HFFc6 (cell line): ENCODE results near the gene MRPS18A. TPM values are rescaled to one million over a fixed set of nuclear protein-coding genes. Genes with fewer than 3 reads are reported as not detected.
A peak's percentile ranks its signal among the peaks of the same experiment; 100 is the strongest.
"Not testable (repeated sequence)": the region's sequence is repeated elsewhere in the genome, so short reads cannot be mapped to it uniquely, and the experiment has no call there.

ENCODE experiments used
- DNase-seq: peaks from one replicate; pipeline ENCODE4 v3.0.0-alpha.2; 2018
- H3K27ac Mint-ChIP-seq: 2 replicates; pipeline ENCODE4 v1.8.0; 2020; ENCODE audit warnings: mild to moderate bottlenecking, mixed read lengths
- H3K27me3 Mint-ChIP-seq: 2 replicates; pipeline ENCODE4 v1.8.0; 2021; ENCODE audit warnings: mild to moderate bottlenecking, moderate library complexity, mixed read lengths; ENCODE audit not compliant: insufficient read depth
- H3K36me3 Mint-ChIP-seq: 2 replicates; pipeline ENCODE4 v1.8.0; 2021; ENCODE audit warnings: low read depth, mixed read lengths
- H3K4me1 Mint-ChIP-seq: 2 replicates; pipeline ENCODE4 v1.8.0; 2020; ENCODE audit warnings: low read depth, mixed read lengths
- H3K4me3 Mint-ChIP-seq: 2 replicates; pipeline ENCODE4 v1.8.0; 2020; ENCODE audit warnings: mild to moderate bottlenecking, moderate library complexity, mixed read lengths
- H3K9me3 Mint-ChIP-seq: 2 replicates; pipeline ENCODE4 v1.8.0; 2020; ENCODE audit warnings: mild to moderate bottlenecking, mixed read lengths
- total RNA-seq, 6 experiments: library from RNA; stranded (reverse); fragmentation: NEBNext Ultra II Directional; extraction: Animal tissue kit (Norgen Biotek cat#: 25700); gene quantifications; 2 replicates in 1 of 6; 3 replicates in 5 of 6; pipeline ENCODE4 v1.2.3, GENCODE V29; 2021
- TF ChIP-seq, protein P1 (sequence below): fragments of 200-600 bp; sonication (generic); IDR thresholded peaks from 2 replicates; pipeline ENCODE4 v1.5.0; 2021; ENCODE audit warnings: antibody characterized with exemption, mild to moderate bottlenecking

The MRPS18A gene
- total RNA-seq, 6 experiments from 2014 or later: 34.3 to 42.8 (median 38.3) TPM

DNA sequence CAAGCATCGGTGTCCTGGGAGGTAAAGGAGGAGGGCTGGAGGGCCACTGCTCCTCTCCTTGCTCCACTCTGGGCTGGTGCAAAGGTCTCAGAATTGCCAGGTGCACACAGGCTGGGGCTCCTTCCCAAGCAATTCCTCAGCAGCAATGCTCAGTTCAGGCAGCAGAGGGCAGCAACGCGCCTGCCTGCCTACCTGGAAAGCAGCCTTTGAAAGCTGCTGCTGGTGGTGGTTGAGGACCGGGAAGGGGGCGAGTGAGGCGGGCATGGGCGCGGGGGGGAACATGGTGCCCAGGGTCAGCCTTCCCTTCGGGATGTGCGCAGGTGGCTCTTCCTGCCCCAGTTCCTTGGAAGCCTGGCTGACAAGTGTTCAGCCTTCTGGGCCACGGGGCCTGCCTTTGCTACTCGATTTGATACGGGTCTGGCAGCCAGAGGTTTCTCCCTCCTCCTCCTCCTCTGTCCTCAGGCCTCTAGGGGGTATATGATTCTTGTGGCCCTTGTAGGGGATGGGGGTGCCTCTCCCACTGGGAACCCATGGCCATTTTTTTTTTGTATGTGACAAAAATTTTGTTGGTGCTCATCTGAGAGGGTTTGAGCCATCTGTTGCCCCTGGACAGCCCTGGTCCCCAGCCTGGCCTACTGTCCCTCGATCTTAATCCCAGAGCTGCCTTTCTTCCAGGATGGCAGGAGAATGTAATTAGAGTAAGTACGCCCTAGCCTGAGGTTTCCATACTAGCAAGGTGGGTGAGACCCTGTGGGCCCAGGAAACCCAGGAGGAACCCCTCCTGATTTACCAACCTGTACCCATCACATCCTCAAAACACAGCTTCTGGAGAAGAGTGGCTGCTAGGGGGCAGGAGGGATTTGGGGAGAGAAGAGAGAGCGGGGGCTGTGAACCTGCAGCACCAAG, 20.1 kb downstream of the MRPS18A start:
- DNase-seq: peak; percentile 23
- TF ChIP-seq, protein P1, sequence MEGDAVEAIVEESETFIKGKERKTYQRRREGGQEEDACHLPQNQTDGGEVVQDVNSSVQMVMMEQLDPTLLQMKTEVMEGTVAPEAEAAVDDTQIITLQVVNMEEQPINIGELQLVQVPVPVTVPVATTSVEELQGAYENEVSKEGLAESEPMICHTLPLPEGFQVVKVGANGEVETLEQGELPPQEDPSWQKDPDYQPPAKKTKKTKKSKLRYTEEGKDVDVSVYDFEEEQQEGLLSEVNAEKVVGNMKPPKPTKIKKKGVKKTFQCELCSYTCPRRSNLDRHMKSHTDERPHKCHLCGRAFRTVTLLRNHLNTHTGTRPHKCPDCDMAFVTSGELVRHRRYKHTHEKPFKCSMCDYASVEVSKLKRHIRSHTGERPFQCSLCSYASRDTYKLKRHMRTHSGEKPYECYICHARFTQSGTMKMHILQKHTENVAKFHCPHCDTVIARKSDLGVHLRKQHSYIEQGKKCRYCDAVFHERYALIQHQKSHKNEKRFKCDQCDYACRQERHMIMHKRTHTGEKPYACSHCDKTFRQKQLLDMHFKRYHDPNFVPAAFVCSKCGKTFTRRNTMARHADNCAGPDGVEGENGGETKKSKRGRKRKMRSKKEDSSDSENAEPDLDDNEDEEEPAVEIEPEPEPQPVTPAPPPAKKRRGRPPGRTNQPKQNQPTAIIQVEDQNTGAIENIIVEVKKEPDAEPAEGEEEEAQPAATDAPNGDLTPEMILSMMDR: peak; percentile 90
- no peaks in the 10 kb centered on the region for H3K9me3 Mint-ChIP-seq
- no peak overlapping the region for H3K4me3 Mint-ChIP-seq
- no peaks in the 10 kb centered on the region; the same call in 1 of the 2 replicates for H3K36me3 Mint-ChIP-seq
- H3K27ac Mint-ChIP-seq: no peak overlapping the region; the same call in 1 of the 2 replicates
- no peaks in the 10 kb centered on the region; the same call in 1 of the 2 replicates for H3K27me3 Mint-ChIP-seq
- H3K4me1 Mint-ChIP-seq: peaks cover 26% of the 10 kb centered on the region

DNA sequence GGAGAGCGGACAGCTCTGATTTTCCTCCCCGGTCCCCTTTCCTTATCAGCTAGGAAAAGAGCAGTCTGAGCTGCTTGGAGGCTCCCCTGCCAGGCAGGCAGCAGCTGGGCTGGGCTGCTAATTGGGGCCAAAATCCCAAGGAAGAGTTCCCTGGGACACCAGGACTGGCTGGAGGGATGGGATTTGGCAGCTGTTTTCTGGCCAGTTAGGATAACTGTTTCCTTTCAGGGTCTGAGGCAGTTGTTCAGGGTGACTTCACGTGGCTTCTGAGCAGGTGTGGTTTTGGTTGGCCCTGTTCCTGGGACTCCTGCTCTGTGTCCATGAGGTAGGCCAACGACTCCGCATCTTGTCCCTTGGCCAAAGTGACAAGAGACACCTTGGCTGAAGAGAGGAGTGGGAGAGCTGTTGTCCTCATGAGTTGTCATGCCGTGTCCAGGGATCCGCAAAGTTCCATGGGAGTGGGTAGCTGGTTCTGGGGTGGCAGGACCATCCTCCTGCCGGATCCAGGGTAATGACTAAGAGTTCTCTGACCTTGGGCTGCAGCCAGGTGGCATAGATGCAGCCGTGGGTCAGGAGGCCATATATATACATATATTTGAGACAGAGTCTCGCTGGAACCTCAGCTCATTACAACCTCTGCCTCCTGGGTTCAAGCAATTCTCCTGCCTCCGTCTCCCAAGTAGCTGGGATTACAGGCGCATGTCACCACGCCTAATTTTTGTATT, 21.2 kb downstream of the MRPS18A start:
- Mint-ChIP-seq H3K27me3 (no peaks in the 10 kb centered on the region; the same call in 1 of the 2 replicates), H3K9me3 (no peaks in the 10 kb centered on the region), H3K4me3 (no peak overlapping the region), H3K36me3 (no peaks in the 10 kb centered on the region; the same call in 1 of the 2 replicates), H3K27ac (no peak overlapping the region), H3K4me1 (peaks cover 26% of the 10 kb centered on the region)
- TF ChIP-seq, protein P1: no peak
- no peak for DNase-seq

DNA sequence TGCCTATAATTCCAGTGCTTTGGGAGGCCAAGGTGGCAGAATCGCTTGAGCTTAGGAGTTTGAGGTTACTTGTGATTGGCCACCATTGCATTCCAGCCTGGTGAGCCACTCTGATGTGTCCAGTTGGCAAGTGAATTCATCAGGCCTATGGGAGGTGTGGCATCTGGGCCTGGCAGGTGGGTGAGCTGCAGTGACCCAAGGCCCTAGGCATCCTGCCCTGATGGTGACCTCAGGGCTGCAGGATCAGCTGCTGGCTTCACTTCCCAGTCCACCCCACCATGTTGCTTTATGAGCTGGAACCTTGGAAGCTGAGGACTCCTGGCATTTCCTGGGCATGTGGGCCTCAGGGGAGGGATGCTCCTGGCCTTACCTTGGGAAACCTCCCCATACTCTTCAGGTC, 22.2 kb downstream of the MRPS18A start:
- no peak overlapping the region for H3K27ac Mint-ChIP-seq
- no peak for DNase-seq
- H3K4me3 Mint-ChIP-seq: no peak overlapping the region
- peaks cover 6% of the 10 kb centered on the region; the same call in 1 of the 2 replicates for H3K36me3 Mint-ChIP-seq
- peaks cover 26% of the 10 kb centered on the region for H3K4me1 Mint-ChIP-seq
- H3K27me3 Mint-ChIP-seq: no peaks in the 10 kb centered on the region; the same call in 1 of the 2 replicates
- H3K9me3 Mint-ChIP-seq: peaks cover 6% of the 10 kb centered on the region
- TF ChIP-seq, protein P1: no peak

DNA sequence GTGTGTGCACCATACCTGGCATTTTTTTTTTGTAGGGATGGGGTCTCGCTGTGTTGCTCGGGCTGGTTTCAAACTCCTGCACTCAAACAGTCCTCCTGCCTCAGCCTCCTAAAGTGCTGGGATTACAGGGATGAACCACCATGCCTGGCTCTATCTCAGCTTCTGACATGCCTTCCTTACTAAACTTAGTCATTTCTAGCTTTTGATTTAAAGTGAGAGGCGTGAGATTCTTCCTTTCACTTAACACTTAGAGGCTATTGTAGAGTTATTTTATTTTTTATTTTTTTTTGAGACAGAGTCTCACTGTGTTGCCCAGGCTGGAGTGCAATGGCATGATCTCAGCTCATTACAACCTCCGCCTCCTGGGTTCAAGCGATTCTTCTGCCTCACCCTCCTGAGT, 24.6 kb downstream of the MRPS18A start:
- not testable (repeated sequence) for H3K27ac Mint-ChIP-seq, H3K27me3 Mint-ChIP-seq, DNase-seq, H3K36me3 Mint-ChIP-seq, H3K9me3 Mint-ChIP-seq, H3K4me3 Mint-ChIP-seq
- H3K4me1 Mint-ChIP-seq: peaks cover 11% of the 10 kb centered on the region

DNA sequence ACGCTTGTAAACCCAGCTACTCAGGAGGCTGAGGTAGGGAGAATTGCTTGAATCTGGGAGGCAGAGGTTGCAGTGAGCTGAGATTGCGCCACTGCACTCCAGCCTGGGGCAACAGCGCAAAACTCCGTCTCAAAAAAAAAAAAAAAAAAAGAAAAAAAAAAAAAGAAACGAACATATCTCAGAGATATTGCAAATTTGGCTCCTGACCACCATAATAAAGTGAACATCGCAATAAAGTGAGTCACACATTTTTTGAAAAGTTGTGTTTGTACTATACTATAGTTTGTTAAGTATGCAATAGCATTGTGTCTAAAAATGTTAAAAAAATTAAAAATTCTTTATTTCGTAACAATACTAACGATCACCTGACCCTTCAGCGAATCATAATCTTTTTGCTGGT, 29.4 kb downstream of the MRPS18A start:
- H3K9me3 Mint-ChIP-seq: peaks cover 6% of the 10 kb centered on the region
- TF ChIP-seq, protein P1: no peak
- no peak overlapping the region for H3K27ac Mint-ChIP-seq
- peaks cover 6% of the 10 kb centered on the region; the same call in 1 of the 2 replicates for H3K36me3 Mint-ChIP-seq
- peaks cover under 1% of the 10 kb centered on the region for H3K4me1 Mint-ChIP-seq
- H3K27me3 Mint-ChIP-seq: peaks cover 5% of the 10 kb centered on the region
- no peak for DNase-seq
- no peak overlapping the region for H3K4me3 Mint-ChIP-seq
